HG03469 (cell line): Measurements from ENCODE around the gene TENT4A.
"Not testable (repeated sequence)": the region's sequence is repeated elsewhere in the genome, so short reads cannot be mapped to it uniquely, and the experiment has no call there.

Experiments
- ATAC-seq: cut with Tn5 transposase; IDR thresholded peaks from one replicate; pipeline ENCODE4 v1.9.1; 2021; ENCODE audit warnings: mild to moderate bottlenecking, moderate library complexity, moderate number of reproducible peaks; ENCODE audit not compliant: unreplicated experiment

Gene TENT4A

DNA sequence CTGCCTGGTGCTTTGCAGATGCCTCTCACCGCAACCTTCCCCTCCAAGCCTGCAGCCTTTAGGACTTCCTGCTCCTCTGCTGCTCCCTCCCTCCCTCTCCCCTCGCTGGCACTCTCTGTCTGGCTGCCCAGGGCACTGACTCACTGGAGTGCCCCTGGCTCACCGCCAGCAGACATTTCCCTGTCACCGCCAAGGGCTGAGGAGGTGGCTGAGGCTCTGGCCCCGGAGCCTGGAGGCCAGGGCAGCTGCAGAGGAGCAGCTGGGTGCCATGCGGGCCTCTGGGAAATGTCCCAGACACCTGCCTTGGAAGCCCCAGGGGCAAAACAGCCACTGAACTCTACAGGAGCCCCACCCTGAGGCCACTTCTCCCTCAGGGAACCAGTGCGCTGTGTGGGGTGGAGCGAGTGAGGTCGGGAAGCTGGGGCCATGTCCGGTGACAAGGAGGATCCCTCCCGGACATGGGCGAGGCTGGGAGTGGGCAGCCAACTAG, 53.4 kb downstream of the TENT4A start:
- ATAC-seq = peak; percentile 32

DNA sequence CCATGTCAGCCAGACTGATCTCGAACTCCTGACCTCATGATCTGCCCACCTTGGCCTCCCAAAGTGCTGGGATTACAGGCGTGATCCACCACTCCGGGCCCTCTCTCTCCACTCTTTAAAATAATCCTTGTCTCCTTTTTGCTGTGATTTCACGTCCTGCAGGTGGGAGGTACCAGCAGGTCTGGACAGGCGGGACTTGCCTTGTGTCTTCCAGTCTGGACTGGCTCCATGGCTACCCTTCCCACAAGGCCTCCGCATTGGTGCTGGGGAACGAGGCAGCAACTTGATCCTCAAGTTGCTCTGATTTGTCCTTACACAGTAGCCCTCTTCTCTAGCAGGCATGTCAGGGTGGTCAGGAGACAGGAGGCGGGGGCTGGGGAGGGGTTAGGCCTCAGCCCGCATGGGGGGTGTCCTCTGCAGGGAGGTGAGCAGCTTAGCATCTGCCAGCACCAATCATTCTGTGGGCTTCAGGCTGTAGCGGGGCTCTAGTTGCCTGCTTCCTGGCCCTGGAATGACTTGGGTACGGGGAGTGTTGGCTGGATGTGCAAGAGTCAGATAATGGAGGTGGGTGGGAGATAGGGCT, 54.3 kb downstream of the TENT4A start:
- no peak for ATAC-seq

DNA sequence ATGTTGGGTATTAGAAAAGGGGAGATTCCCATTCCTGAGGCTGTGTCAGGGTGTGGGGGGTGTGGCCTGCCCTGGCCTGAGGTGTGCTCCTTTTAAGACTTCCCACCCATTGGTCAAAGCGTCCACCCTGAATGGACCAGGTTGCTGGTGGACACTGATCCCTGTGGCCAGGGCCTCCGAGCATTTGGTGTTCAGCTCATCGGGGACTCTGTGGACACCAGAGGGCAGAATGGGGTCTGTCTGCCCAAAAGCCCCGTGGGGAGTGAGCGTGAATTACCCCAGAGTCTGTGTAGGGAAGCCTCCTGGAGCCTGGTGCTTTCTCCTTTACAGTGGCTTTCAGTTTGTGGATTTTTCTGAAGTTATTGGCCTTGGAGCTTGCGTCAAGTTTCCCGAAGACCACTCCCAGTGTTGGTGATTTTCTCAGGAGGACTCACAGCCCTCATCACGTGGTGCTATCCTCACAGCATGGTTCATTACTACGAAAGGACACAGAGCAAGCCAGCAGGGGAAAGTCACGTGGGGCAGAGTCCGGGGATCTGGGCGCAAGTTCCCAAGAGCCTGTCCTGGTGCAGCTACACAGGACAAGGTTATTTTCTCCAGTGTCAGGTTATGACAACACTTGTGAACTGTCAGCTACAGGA, 55.5 kb downstream of the TENT4A start:
- ATAC-seq = no peak

DNA sequence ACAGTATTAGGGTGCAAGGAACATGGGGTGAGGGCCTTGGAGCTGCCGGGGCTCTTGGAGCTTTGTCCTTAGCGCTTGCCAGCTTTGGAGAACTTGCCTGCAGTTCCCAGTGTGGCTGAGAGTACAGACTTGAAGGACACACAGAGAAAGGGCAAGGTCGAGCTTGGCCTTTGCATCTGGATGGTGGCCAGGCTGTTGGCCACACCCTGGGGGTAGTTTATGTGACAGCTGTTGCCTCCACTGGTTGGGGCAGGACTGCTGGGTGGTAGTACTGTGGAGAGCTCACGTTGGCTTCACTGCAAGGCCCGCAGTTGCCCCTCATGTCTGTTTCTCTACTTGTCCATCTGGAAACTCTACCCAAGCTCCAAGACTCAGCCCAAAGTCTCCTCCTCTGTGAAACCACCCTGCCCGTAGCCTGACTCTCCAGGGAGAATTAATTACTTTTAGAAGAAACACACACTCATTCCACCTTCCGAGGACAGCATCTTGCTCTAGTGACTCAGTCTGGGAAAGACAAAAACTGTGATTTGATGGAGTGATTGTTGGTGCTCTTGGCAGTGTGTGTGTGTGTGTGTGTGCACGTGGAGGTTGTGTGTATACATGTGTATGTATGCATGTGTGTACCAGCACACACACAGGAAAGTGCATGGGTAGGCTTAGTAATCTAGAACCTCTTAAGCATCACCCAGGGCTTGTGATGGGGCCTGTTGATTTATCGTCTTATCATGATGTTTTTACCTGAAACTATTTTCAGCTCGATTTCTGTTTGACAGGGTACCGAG, 57.8 kb downstream of the TENT4A start:
- no peak for ATAC-seq

DNA sequence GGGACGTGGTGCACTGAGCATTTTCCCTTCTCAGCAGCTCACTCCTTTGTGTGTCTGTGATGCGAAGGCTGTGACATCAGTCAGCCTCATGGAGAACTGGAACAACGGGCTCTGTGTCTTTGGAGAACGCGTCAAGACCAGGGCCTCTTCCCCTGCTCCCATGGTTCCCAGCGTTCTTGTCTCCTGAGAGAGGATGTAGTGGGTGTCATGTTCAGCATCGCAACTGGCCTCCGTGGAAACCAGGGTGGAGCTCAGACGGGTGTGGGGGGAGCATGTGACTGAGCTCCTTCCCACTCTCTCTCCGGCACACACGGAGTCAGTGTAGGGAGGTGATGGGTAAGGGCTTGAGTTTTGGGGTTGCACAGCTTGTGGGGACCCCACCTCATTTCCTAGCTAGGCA, 59.7 kb downstream of the TENT4A start:
- no peak for ATAC-seq

DNA sequence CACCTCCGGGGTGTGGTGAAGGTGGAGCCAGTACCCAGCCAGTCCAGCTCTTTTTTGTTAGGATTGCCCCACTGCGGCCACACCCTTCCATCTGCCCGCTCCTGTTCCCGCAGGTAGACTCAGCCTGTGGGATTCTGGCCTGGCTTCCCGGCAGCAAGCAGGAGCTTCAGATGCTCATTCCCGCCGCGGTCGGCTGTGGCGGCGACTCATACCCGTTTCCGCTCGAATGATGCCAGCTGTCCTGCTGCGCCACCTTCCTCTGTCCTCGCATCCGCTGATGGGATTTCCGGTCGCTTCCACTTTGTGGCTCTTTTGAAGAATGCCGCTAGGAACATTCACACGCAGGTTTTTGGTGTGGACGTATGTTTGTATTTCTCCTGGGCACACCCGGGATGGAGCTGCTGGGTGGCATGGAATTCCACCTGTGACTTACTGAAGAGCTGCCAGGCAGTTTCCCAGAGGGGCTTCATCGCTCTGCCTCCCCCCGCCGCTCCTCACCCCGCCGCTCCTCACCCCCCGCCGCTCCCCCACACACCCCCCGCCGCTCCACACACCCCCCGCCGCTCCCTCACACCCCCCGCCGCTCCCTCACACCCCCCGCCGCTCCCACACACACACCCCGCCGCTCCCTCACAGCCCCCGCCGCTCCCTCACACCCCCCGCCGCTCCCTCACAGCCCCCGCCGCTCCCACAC, 60.3 kb downstream of the TENT4A start:
- ATAC-seq = no peak

DNA sequence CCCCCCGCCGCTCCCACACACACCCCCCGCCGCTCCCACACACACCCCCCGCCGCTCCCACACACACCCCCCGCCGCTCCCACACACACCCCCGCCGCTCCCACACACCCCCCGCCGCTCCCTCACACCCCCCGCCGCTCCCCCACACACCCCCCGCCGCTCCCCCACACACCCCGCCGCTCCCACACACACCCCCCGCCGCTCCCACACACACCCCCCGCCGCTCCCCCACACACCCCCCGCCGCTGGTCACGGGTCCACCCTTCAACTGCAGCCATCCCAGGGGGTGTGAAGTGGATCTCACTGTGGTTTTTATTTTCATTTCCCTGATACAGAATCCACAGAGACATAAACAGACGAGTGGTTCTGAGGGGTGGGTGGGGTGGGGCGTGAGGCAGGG, 61.0 kb downstream of the TENT4A start:
- not testable (repeated sequence) for ATAC-seq

DNA sequence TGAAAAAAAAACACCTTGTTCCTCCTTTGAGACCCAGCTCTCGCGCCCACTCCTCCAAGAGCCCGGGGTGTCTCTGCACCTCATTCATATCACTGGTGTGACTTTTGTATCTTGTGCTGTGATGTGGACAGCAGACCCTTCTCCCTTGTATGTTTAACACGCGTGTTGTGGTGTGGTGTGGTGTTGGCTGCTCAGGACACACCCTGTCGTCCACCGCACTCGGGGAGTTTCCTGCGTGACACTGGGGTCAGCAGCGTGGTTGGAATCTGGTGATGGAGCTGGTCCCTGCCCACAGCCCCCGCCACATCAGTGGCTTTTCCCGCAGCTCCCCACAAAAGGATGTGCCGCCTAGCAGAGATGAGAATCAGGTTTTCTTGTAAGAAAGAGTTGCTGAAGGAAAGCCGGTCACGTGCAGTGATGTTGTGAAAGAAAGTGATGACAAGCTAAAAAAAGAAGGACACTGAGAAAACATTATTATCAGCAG, 61.5 kb downstream of the TENT4A start:
- no peak for ATAC-seq

DNA sequence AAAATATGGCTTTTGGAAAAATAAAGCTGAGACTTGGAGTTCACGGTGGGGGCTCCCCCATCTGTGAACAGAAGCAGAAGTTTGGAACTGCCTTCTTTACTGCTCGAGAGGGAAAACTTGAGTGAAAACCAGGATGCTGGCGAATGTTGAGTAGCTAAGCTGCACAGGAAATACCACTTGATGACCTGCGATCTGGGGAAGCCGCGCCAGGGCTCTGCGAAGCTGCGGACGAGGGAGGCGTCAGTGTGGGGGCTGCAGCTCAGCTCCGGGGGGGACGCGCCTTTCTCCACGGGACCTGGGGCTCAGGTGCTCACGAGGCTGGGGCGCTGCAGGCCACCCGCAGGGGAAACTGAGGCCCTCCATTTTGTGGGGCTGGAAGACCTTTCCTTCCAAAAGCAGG, 62.3 kb downstream of the TENT4A start:
- ATAC-seq = no peak

DNA sequence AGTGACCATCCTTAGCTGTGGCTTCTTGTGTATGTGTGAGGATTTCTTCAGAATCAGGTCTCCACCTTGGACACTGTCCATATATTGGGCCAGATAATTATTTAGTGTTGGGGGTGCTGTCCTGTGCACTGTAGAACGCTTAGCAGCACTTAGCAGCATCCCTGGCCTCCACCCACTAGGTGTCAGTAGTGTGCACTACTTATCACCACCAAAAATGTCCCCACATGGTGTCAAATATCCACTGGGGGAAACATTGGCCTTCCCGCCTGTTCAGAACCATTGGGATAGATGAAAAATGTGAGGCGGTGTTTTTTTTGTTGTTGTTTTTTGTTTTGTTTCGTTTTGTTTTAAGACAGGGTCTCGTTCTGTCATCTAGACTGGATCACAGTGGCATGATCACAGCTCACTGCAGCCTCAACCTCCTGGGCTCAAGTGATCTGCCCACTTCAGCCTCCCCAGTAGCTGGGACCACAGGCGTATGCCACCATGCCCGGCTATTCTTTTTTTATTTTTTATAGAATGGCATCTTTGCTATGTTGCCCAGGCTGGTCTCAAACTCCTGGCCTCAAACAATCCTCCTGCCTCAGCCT, 67.7 kb downstream of the TENT4A start:
- peak; percentile 84 for ATAC-seq

DNA sequence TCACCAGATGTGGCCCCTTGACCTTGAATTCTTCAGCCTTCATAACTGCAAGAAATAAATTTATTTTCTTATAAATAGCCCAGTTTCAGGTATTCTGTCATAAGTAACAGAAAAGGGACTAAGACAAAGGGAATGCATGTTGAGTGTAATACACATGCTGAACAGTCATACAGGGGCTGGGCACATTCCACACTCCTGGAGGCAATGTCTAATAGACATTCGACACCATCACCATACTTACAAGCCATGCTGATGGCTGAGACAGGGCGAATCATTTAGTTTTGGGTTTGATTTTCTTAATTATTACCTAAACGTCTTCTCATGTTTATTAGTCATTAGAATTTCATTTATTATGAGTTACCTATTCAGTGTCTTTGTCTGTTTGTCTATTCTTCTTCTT, 68.5 kb downstream of the TENT4A start:
- ATAC-seq = no peak

DNA sequence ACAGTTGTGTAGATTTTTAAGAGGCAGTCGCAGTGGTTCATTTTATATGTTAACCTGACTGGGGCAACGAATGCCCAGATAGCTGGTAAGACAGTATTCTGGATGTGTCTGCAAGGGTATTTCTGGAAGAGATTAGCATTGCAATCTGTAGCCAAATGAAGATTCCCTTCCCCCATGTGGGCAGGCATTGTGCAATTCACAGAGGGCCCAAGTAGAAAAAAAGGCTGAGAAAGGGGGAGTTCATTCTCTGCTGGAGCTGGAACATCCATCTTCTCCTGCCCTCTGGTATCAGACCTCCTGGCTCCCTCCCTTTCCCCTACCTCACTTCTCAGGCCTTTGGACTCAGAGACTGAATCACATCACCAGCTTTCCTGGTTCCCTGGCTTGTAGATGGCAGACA, 70.6 kb downstream of the TENT4A start:
- no peak for ATAC-seq

DNA sequence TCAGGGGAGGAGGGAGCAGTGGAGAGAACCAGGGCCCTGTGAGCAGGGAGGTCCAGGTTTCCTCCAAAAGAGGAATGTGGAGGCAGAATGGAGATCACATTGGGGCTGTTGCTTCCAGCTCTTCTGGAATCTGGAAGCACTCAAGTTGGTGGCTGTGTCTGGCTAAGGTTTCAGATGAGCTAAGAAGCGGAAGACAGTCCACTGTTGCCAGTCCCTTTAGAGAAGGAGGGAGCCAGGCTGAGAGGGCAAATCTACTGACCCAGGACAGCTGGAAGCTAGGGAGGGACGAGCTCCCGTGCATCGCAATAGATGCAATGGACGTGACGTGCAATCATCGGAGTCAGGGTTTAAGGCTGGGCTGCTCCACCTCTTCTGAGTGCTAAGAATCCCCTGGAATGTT, 71.2 kb downstream of the TENT4A start:
- ATAC-seq = no peak

DNA sequence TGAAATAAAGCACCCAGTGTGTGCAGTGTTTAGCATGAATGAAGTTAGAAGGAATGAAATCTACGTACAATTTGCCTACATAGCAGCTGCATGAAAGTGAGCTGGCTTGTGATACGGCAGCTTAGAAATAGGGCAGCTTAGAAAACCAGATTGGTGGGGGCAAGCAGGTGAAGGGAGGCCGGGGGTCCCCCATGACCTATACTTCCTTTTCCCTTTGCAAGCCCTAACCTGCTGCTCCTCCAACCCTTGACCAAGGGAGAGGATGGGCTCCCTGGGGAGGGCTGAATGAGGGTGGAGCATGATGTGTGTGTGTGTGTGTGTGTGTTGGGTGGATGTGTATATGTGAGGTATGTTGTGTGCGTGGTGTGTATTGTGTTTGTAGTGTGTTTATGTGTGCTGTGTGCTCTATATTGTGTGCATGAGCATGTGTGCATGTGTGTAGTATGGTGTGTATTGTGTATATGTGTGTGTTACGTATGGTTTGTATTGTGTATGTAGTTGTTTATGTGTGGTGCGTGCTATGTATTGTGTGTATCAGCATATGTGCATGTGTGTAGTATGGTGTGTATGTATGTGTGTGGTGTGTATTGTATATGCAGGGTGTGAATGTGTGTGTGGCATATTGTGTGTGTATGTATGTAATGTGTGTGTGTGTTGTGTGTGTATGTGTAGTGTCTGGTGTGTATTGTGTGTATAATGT, 72.1 kb downstream of the TENT4A start:
- no peak for ATAC-seq

DNA sequence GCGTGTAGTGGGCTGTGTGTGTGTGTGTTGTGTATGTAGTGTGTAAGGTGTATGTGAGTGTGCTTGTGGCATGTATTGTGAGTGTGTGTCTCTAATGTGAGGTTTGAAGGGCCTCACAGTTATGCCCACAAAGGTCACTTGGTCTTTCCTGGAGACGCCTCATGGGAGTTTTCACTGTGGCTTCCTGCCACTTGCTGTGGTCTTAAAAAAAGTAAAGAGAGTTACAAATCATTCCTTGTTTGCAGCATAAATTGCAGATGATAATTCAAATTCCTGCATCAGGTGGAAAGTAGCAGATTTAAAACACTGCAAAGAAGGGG, 72.6 kb downstream of the TENT4A start:
- no peak for ATAC-seq

DNA sequence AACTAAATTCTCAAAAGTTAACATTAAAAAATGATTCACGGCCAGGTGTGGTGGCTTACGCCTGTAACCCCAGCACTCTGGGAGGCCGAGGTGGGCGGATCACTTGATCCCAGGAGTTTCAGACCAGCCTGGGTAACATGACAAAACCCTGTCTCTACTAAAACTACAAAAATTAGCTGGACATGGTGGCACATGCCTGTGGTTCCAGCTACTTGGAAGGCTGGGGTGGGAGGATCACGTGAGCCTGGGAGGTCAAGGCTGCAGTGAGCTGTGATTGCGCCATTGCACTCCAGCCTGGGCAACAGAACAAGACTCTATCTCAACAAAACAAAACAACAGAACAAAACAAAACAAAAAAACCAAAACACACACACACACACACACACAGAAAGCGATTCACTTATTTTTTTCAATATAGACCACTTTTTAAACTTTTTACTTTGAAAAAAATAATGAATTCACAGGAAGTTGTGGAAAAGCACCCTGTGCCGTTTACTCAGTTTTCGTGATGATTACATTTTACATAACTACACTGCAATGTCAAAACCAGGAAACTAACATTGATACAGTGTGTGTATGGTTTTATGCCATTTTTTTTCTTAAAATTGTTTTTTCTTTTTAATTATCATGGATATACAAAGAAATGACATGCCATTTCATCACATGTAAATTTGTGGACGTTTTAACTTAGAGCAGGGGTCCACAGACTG, 73.7 kb downstream of the TENT4A start:
- ATAC-seq = no peak

DNA sequence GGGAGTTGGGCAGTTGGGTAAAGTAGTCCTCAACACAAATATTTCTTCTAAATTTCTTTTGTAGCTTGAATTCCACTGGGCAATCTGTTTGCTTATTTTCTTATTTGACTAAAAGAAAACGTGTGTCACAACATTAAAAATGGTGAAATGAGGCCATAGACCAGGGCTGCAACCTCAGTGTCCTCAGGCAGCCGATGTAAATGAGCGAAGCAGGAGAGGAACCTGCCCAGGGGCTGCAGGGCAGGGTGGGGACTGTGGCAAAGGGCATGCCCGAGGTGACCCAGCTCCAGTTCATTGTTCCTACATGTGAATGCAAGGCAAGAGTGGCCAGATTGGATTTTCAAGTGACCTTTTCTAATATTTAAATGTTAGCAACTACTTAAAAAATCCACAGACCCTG, 74.7 kb downstream of the TENT4A start:
- no peak for ATAC-seq

DNA sequence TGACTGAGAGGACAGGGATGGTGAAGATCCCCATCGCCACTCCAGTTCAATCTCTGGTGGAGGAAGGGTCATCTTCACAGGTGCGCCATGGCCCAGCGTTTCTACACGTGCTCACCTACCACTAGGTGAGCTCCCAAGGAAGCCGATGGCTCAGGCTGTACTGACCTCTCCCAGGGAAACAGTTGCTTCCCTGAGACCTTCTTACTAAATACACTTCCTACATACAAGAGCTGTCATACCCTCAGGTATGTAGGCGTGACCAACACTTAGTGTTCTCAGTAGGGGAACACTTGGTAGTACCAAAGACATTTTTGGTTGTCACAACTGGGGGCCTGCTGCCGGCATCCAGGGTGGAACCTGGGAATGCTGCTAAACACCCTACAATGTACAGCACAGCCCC, 75.2 kb downstream of the TENT4A start:
- ATAC-seq = no peak

DNA sequence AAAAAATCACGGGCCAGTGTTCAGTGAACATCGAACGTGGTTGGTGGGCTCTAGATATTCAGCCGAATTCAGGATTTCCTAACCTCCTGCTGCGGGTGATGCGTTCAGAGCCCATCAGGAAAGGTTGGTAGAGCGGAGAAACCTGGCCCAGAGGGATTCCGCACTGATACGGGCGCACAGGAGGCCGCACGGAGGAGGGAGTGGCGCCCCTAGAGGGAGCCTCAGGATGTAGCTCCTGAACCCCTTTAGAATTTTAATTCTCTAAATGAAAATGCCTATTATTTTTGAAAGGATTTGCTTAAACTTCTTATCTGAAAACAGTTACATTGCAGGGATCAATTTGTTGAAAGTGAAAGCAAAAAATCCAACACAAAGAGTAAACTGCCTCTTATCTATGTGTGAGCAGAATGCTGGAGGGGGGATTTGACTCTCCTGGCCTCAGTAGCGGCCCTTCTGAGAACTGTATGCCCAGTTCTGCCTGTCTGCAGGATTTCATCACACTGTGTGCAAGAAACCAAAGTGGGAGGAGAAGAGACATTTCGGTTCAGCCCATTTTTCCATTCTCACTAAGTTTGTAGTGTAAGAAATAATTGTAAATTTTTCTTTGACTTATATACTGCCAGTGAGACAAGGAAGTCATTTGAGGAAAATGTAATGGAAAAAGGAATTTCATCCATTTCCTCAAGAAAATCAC, 75.9 kb downstream of the TENT4A start:
- no peak for ATAC-seq
